HepG2 (cell line): ENCODE data around the gene UBAC1. TPM values are rescaled to one million over a fixed set of nuclear protein-coding genes. Genes with fewer than 3 reads are reported as not detected.

Experiments
- ATM ChIP-seq: fragments of 450-650 bp; IDR thresholded peaks from 2 replicates; pipeline ENCODE4 v1.7.1; 2017; ENCODE audit warnings: mild to moderate bottlenecking, borderline replicate concordance
- MXD4 ChIP-seq: IDR thresholded peaks from 2 replicates; pipeline ENCODE4 v1.6.1; 2016; ENCODE audit warnings: mild to moderate bottlenecking, missing biosample characterization, missing genetic modification reagents
- RBFOX2 ChIP-seq: fragments of 200-400 bp; formaldehyde crosslinking; IDR thresholded peaks from 2 replicates; pipeline ENCODE4 v1.6.1; 2017; ENCODE audit warnings: low read depth, mild to moderate bottlenecking, low read length
- SMAD1 ChIP-seq: sonication (generic); formaldehyde crosslinking; IDR thresholded peaks from 2 replicates; pipeline ENCODE4 v1.4.0; 2020; ENCODE audit warnings: missing genetic modification reagents, low read depth, mild to moderate bottlenecking, borderline replicate concordance
- TBP ChIP-seq: sonication (generic); formaldehyde crosslinking; IDR thresholded peaks from 2 replicates; pipeline ENCODE4 v1.5.0; 2020; ENCODE audit warnings: missing genetic modification reagents
- THAP9 ChIP-seq: sonication (generic); formaldehyde crosslinking; IDR thresholded peaks from 2 replicates; pipeline ENCODE4; 2020; ENCODE audit warnings: missing genetic modification reagents, mild to moderate bottlenecking, borderline replicate concordance
- ZBTB14 ChIP-seq: sonication (generic); formaldehyde crosslinking; IDR thresholded peaks from 2 replicates; pipeline ENCODE4 v1.4.0; 2020; ENCODE audit warnings: missing genetic modification reagents
- ZNF331 ChIP-seq: sonication (generic); formaldehyde crosslinking; IDR thresholded peaks from 2 replicates; pipeline ENCODE4 v1.4.0; 2020; ENCODE audit warnings: missing genetic modification reagents
- ZNF501 ChIP-seq: sonication (generic); formaldehyde crosslinking; IDR thresholded peaks from 2 replicates; pipeline ENCODE4 v1.5.1; 2020; ENCODE audit warnings: mild to moderate bottlenecking, moderate library complexity, missing genetic modification reagents
- ZNF646 ChIP-seq: sonication (generic); formaldehyde crosslinking; IDR thresholded peaks from 2 replicates; pipeline ENCODE4 v1.9.0; 2021; ENCODE audit warnings: mild to moderate bottlenecking, missing genetic modification reagents
- ZNF839 ChIP-seq: sonication (generic); formaldehyde crosslinking; IDR thresholded peaks from 2 replicates; pipeline ENCODE4 v1.4.0; 2020; ENCODE audit warnings: missing genetic modification reagents, mild to moderate bottlenecking, borderline replicate concordance
- ZSCAN12 ChIP-seq: sonication (generic); formaldehyde crosslinking; IDR thresholded peaks from 2 replicates; pipeline ENCODE4 v1.9.0; 2021; ENCODE audit warnings: mild to moderate bottlenecking, missing genetic modification reagents
- polyA plus RNA-seq, 8 experiments: library from polyadenylated mRNA; depleted of rRNA in 3 of 8; stranded (reverse) in 7 of 8; unstranded in 1 of 8; fragments of >200 nt; fragmentation: Illumina TruSeq in 4 of 8; extraction: Trizol in 4 of 8; gene quantifications; 2 replicates each; pipeline versions ENCODE4 v1.2.1 to v1.2.3, GENCODE V29; 2011 to 2016; ENCODE audit warnings: low read depth in 4 of 8, missing spikeins in 1 of 8, mixed read lengths in 1 of 8; ENCODE audit not compliant: insufficient read depth in 1 of 8
- total RNA-seq, 5 experiments: library from RNA; depleted of rRNA; stranded (reverse); fragments of >200 nt; fragmentation: Illumina TruSeq; extraction: Trizol; gene quantifications; 2 replicates each; pipeline ENCODE4 v1.2.3, GENCODE V29; 2016; ENCODE audit warnings: low read depth in 1 of 5
- TF ChIP-seq, protein P1 (sequence below): sonication (generic); formaldehyde crosslinking; IDR thresholded peaks from 2 replicates; pipeline ENCODE4 v1.9.0; 2022; ENCODE audit warnings: missing genetic modification reagents, mild to moderate bottlenecking, borderline replicate concordance
- TF ChIP-seq, protein P2 (sequence below): sonication (generic); formaldehyde crosslinking; IDR thresholded peaks from 2 replicates; pipeline ENCODE4 v1.4.0; 2020; ENCODE audit warnings: missing genetic modification reagents

UBAC1 gene
- total and polyA plus RNA-seq, 2 of the 13 experiments (the other 11 are each of a cell fraction or from before 2014, with no cell fraction given): 32.2 to 34.1 TPM

DNA sequence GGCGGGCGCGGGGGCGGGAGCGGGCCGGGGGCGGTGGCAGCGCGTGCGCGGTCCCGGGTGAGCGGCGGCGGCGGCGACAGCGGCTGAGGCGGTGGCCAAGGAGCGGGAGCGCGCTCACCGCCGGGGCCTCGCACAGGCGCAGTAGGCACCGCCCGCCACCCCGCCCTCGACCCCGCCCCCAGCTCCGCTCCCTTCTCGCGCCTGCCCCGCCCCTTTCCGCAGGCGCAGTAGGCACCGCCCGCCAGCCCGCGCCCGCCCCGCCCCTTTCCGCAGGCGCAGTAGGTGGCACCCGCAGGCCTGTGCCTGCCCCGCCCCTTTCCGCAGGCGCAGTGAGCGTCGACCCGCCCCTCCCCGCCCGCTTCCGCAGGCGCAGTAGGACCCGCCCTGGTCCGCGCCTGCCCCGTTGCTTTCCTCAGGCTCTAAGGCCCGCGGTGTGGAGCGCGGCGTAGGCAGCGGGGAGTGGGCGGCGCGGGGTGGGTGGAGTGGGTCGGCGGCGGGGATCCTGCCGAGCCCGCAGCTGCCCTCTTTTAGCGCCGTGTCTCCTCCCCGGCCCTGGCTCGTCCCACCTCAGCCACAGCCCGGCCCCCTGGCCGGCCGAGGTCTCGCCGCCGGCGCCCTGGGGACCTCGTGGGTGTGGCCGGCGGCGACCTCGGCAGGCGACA, 53.6 kb downstream of the UBAC1 start, which contains the start of gene CAMSAP1 (continued):
- TF ChIP-seq, protein P1, sequence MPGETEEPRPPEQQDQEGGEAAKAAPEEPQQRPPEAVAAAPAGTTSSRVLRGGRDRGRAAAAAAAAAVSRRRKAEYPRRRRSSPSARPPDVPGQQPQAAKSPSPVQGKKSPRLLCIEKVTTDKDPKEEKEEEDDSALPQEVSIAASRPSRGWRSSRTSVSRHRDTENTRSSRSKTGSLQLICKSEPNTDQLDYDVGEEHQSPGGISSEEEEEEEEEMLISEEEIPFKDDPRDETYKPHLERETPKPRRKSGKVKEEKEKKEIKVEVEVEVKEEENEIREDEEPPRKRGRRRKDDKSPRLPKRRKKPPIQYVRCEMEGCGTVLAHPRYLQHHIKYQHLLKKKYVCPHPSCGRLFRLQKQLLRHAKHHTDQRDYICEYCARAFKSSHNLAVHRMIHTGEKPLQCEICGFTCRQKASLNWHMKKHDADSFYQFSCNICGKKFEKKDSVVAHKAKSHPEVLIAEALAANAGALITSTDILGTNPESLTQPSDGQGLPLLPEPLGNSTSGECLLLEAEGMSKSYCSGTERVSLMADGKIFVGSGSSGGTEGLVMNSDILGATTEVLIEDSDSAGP (CRISPR knock-in tag): peak; percentile 16; the same call in 1 of the 2 replicates
- TF ChIP-seq ATM: no peak
- peak; percentile 55 for TF ChIP-seq THAP9 (CRISPR knock-in tag)
- TF ChIP-seq, protein P2, sequence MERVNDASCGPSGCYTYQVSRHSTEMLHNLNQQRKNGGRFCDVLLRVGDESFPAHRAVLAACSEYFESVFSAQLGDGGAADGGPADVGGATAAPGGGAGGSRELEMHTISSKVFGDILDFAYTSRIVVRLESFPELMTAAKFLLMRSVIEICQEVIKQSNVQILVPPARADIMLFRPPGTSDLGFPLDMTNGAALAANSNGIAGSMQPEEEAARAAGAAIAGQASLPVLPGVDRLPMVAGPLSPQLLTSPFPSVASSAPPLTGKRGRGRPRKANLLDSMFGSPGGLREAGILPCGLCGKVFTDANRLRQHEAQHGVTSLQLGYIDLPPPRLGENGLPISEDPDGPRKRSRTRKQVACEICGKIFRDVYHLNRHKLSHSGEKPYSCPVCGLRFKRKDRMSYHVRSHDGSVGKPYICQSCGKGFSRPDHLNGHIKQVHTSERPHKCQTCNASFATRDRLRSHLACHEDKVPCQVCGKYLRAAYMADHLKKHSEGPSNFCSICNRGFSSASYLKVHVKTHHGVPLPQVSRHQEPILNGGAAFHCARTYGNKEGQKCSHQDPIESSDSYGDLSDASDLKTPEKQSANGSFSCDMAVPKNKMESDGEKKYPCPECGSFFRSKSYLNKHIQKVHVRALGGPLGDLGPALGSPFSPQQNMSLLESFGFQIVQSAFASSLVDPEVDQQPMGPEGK (CRISPR knock-in tag): 0 out of 2 replicates have a peak, but pooled peaks have one; percentile 2
- TF ChIP-seq ZSCAN12 (CRISPR knock-in tag): peak; percentile 74; the same call in 1 of the 2 replicates
- TF ChIP-seq ZNF646 (CRISPR knock-in tag): no peak
- peak; percentile 72 for TF ChIP-seq RBFOX2
- TF ChIP-seq ZNF501: peak; percentile 83
- TF ChIP-seq ZBTB14 (CRISPR knock-in tag): peak; percentile 78
- TF ChIP-seq ZNF331 (CRISPR knock-in tag): no peak
- TF ChIP-seq SMAD1 (CRISPR knock-in tag): no peak
- TF ChIP-seq ZNF839: no peak
- no peak for TF ChIP-seq TBP (CRISPR knock-in tag)
- TF ChIP-seq MXD4 (CRISPR knock-in tag): 0 out of 2 replicates have a peak, but pooled peaks have one; percentile 80
